LNCaP clone FGC (cell line): Measurements from ENCODE around the gene UST.

Source experiments
- DNase-seq: peaks from one replicate; pipeline ENCODE4 v3.0.0-alpha.2; 2011; ENCODE audit warnings: low read depth
- H3K4me3 ChIP-seq: 2 replicates; pipeline ENCODE4 v1.5.1; 2011; ENCODE audit warnings: mild to moderate bottlenecking, low read depth, low read length, control low read depth
- CTCF ChIP-seq: IDR thresholded peaks from 2 replicates; pipeline ENCODE4 v1.5.1; 2012; ENCODE audit warnings: mild to moderate bottlenecking; ENCODE audit not compliant: control insufficient read depth, insufficient read depth; ENCODE audit errors: extremely low read depth

The UST gene

DNA sequence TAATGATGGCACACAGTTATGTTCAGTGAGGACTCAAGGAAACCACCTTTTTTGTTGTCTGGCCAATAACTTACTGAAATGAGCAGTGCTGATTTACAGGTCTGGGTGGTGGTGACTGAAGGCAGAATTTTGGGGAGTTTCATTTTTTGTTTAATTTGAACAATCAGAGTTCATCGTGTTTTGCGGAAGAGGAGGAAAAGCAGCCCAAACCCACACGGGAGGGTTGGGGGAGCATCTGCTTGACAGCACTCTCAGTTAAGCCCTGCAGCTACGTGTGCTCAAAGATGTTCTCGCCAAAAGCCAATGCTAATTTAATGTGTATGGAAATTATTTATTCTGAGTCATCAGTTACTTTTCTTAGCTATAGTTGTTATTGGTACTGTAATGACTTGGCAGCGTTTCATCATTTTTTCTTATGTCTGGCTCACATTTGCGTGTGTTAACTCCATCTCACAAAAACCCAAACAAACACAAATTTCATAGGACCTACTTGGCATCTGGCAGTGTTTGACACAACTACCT lies 89.2 kb downstream of the UST start:
- DNase-seq: no peak
- TF ChIP-seq CTCF: no peak
- H3K4me3 ChIP-seq: no peak overlapping the region

DNA sequence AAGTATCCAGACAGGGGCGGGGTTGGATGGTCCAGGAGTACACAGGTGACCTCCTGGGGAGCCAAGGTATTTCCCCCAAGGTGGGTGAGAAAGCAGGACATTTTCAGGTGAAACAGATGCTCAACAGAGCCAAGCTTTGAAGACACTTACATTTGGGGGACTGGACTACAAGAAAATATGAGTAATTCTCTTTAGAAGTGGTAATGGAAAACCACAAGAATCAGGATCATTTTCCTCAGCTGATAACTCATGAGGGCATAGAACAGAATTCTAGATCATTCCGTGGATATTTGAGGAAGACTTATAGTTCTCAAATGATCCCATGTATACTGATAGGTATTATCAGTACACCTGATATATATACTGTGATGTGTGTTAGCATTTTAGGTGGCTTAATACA lies 89.9 kb downstream of the UST start:
- TF ChIP-seq CTCF: no peak
- DNase-seq: no peak
- H3K4me3 ChIP-seq: no peak overlapping the region

- DNase-seq: no peak
- H3K4me3 ChIP-seq: no peak overlapping the region
- TF ChIP-seq CTCF: no peak
Observed at GRCh38 chr6:148837941-148838340, 91.1 kb downstream of the UST start.

DNA sequence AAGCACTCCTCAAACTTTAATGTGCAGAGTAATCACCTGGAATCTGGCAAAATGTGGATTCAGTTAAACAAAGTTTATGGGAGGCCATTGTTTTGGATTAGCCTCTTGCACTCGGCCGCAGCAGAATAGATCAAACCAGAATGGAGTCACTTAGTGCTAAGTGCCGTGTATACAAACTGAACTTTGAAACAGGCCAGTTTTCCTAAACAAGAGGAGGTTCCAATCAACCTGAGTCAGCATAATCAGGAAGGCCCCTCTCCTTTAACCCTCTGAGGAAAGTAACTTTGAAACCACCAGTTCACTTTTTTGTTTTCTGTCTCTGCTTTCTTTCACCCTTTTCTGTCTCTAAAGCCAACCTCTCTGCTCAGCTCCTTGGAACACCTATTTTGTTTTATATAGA lies 92.2 kb downstream of the UST start:
- TF ChIP-seq CTCF: no peak
- no peak overlapping the region for H3K4me3 ChIP-seq
- no peak for DNase-seq

DNA sequence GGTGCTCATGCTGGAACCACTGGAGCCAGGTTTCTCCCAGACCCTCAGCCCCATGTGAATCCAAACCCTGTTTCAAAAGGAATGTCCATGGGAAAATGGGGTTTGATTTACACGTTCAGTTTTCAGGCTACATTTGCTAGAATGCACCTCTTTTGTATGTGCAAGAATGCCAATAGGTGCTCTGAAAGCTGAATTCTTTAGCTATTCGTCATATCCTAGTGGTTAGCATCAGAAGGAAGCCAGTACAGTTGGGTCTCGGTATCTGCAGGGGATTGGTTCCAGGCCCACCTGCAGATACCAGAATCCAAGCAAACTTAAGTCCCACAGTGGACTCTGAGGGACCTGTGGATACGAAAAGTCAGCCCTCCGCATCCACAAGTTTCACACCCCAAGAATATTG lies 93.4 kb downstream of the UST start:
- no peak for TF ChIP-seq CTCF
- no peak overlapping the region for H3K4me3 ChIP-seq
- no peak for DNase-seq

GRCh38 chr6:148842296-148843019 lies 95.6 kb downstream of the UST start:
- no peak overlapping the region for H3K4me3 ChIP-seq
- DNase-seq: no peak
- TF ChIP-seq CTCF: no peak

GRCh38 chr6:148845464-148845863 lies 98.6 kb downstream of the UST start:
- DNase-seq: no peak
- no peak overlapping the region for H3K4me3 ChIP-seq
- no peak for TF ChIP-seq CTCF
